Brain pericyte (primary cell): Measurements from ENCODE around the gene PJA2.
"Not testable (repeated sequence)": the region's sequence is repeated elsewhere in the genome, so short reads cannot be mapped to it uniquely, and the experiment has no call there.

Experiments used
- DNase-seq: peaks from one replicate; pipeline ENCODE4 v3.0.0-alpha.2; 2012; ENCODE audit warnings: low read depth, low spot score

Gene PJA2

DNA sequence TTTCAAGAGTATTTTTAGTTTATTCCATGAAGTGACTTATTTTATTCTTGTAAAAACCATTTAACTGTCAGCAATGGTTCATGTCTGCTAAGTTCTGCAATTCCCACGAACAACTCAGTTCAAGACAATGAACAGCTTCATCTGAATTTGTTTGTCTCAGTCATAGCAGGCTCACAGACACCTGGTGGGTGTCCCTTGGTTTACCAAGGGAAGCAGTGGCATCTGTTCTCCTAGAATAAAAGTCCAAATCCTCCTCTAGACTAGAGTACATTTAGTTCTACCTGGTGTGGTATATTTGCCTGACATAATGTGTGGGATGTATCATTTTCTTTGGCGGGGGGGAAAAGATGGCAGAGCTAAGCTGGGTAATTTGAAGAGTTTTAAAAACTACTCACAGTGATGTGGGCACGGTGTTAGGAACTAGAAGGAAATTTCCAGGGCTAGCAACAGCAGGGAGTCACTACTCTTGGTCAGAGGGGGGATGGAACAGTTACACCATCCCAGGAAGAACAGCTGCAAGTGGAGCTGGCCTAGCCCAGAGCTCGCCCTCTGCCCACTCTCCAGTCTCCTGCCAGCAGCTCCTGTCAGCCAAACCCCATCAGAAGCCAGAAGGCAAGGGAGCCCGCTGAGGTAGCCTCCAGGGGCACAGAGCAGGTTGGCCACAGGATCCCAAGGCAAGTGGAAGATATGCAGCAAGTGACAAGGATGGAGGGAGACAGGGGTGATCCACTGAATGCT, 100.3 kb downstream of the PJA2 start:
- DNase-seq, result no peak

DNA sequence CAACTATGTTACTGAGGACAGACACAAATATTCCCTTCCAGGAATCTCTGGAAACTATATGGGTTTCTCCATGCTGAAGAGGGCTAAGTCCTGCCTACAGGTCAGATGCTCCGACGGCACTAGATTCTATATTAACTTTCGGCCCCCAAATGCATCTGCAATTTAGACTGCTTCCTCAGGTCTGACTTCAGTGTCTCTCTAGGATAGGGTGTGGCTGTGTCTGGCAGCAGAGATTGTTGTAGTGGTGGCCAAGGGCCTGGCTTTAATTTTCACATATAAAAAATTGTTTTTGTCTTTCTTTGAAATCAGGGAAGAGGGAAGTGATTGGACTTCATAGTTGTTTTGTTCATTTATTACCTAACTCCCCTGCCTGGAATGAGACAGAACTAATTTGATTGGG, 101.8 kb downstream of the PJA2 start:
- no peak for DNase-seq

DNA sequence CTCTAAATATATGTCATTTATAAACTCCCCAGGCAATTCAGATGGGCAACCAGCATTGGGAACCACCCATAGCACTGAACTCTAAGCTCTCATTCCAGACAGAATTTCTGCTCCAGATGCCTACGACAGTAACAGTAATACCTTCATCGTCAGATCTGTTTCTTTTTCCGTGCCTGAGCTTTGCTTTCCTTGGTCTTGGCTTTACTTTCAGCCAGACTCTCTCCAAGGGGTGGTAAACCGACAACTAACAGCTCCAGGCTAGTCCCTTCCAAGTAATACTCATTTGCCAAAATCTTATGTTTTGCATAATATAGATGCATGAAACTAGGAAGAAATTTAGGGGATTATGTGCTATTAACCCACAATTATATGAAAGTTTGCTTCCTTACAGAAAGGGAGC, 102.3 kb downstream of the PJA2 start:
- no peak for DNase-seq

DNA sequence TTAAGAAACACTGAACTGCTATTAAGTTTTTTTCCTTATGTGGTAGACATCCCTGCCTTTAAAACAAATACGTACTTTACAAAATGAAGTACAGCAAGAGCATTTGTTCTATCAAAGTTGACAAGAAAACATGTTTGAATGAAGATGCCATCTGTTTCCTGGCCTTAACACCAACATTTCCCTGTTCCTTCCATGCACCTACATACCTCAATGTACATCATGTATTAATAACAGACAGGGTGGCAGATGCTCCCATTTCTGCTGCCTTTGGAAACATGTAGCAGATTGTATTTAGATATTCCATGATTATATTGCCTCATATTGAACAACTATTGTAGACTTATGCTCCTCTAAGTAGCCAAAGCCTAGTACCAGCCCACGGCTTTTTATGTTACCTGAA, 104.4 kb downstream of the PJA2 start:
- no peak for DNase-seq

DNA sequence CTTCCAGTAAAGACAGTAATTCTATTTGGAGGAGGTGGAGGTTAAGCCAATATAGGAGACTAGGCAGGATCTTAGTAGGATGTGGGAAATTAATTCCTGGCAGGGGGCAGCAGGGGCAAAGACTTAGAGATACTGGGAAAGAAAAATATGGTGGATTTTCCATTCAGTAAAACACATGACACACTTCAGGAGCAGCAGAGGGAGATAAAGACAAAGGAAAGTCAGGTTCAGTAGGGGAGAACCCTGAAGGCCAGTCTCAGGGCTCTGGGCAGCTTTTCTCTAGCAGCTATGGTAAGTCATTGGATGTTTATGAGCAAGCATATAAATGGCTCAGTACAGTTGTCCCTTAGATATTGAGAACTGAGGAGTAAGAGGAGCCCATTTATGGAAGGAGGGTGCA, 105.5 kb downstream of the PJA2 start:
- no peak for DNase-seq

DNA sequence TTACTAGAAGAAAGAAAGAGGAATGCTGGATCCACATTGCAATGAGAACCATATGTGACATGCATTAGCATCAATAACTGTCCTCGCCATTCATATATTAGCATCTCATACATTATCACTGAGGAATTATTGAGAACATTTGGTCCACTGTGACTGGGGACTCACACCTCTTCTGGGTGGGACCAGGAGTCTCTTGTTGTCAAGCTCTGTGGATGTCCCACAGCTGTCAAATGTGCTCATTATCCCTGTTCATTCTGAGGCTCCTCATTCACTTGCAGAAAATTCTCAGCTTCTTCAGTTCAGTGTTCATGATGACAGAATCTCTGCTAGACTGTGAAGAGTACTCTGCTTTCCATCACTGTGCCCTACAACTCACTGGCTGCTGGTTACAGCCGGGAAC, 109.4 kb downstream of the PJA2 start:
- no peak for DNase-seq

DNA sequence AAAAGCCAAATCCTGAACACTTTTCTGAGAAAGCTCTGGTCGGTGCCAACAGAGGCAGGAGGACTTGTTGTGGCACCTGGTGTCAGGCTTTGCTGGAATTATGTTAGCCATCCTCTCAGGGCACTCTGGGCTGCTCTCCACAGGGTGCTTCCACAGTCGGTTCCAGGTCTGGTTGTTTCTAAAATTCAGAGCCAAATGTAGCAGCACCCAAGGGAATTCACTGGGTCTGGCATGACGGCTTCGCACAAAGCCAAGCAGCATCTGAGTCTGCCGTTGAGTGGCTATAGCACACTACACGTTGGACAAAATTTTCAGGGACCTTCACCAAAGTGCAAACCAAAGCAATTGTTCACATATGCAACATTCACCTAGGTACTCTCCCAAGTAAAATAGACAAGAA, 110.2 kb downstream of the PJA2 start:
- no peak for DNase-seq

DNA sequence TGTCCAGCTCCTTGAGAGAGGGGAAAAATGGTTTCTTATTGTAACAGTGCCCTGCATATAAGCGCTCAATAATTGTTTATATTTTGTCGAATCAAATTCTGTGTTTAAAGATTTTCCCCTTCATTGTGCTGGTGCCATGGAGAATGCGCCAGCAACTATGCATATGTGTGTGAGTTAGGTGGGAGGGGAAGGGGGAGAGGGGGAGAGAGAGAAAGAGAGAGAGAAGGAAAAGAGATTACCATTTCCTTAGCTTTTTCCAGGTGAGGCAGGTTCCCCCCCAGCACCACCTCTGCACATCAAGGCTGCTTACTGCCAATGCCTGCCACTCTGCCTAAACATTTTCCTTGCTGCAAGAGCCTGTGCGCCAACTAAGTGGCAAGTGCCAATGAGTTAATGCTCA, 111.0 kb downstream of the PJA2 start:
- DNase-seq, result no peak

DNA sequence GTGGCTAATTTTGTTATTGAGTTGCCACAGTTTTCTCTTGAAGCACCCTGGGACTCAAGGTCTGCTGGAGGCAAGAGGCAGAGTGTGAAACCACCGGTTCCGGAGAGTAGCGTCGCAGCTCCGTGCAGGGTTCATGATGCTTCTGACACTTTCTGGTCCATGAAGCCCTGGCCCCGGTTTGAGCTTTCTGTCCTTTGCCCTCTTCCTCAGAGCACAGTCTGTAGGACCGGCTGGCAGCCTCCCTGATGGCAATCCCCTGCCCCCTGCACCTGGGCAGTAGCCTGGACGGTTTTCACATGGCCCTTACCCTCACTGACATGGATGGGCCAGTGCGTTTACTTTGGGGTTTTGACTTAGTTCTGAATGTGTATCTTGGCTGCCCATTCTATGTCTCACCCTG, 111.9 kb downstream of the PJA2 start:
- no peak for DNase-seq

DNA sequence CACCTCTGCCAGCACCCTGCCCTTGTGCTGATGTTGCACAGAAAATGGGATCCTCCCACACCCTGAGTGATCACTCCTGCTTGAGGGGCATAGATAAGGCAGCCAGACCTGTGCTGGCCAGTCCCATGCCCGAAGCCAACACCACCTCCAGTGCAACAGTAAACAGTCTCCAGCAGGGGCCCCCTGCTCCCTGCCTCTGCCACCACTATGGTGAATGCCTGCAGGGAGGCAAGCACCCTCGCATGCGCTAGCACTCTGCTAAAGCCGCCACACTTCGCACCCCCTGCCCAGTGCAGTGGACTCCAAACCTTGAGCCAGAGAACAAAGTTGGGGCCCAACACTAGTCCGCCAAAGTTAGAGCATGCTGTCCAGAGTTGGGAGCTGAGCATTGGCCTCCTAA, 118.7 kb downstream of the PJA2 start:
- no peak for DNase-seq

DNA sequence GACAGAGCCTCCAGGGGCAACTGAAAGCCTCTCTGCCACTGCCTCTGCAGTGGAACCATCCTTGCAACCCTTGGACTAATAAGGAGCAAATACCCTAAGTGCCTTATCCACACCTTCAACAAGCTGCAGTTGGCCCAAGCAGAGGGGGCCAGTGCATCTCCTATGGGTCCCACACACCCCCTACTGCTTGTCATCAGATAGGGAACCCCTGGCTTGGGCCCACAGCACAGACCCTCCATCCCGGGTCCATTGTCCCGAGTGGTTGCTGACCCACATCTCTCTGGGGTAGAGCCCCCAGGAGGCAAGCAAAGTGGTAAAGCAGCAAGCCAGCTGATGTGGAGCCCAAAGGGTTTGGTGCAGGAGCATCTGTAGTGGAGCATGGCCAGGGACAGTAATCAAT, 119.5 kb downstream of the PJA2 start:
- no peak for DNase-seq

DNA sequence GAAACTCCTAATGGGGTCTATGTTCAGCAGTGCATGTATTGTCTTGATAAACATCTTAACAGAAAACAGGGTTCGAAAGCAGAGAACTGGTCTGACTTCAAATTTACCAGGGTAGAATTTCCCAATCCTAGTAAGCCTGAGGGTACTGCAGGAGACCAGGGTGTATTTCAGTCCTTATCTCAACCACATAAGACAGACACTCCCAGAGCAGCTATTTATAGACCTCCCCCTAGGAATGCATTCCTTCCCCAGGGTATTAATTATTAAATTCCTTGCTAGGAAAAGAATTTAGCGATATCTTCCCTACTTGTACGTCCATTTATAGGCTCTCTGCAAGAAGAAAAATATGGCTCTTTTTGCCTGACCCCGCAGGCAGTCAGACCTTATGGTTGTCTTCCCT, 123.1 kb downstream of the PJA2 start:
- DNase-seq, result not testable (repeated sequence)
